HCT116 (cell line): ENCODE results near the gene SUV39H1. TPM values are rescaled to one million over a fixed set of nuclear protein-coding genes. Genes with fewer than 3 reads are reported as not detected.

ENCODE experiments used
- ATAC-seq: fragments of 200-7000 bp; cut with Tn5 transposase; 2 replicates; pipeline ENCODE4 v1.9.1; 2020; ENCODE audit warnings: mild to moderate bottlenecking, moderate library complexity
- BruUV-seq: library from RNA; stranded (reverse); fragments of 400-500 nt; replicated peaks from 2 replicates; lab custom pipeline; 2021; lab: Mats Ljungman, UMichigan
- CTCF ChIA-PET: fragments of 300-600 bp; sonication (Branson Sonifier 250); formaldehyde crosslinking; loops from one replicate; lab custom pipeline; 2021; ENCODE audit warnings: antibody characterized with exemption; lab: Charles Lee
- POLR2A ChIA-PET: fragments of 300-600, 350-600 bp; sonication (Branson Sonifier 250); formaldehyde crosslinking; loops from one replicate; lab custom pipeline; 2021; ENCODE audit warnings: antibody characterized with exemption; lab: Charles Lee
- RAD21 ChIA-PET, 2 experiments: fragments of 300-600 bp; sonication (Branson Sonifier 250); formaldehyde crosslinking; loops; one replicate each; lab custom pipeline; 2023; ENCODE audit warnings: low total read pairs in 2 of 2; ENCODE audit not compliant: uncharacterized antibody in 2 of 2, unreplicated experiment in 2 of 2, low non-redundant PET in 1 of 2; lab: Charles Lee
- DNase-seq: peaks from one replicate; pipeline ENCODE4 v3.0.0-alpha.2; 2010; ENCODE audit warnings: low read depth, low spot score
- H2AFZ ChIP-seq: fragments of 200-600 bp; shearing (Covaris generic), sonication (generic); 2 replicates; pipeline ENCODE4 v1.6.1; 2017; ENCODE audit warnings: low read depth, mixed run types, mixed read lengths, antibody characterized with exemption, low read length; ENCODE audit not compliant: poor library complexity, severe bottlenecking
- H3K27ac ChIP-seq: 2 replicates; pipeline ENCODE4 v1.5.1; 2012; ENCODE audit warnings: low read depth, low read length
- H3K27me3 ChIP-seq: fragments of 200-600 bp; sonication (generic); 2 replicates; pipeline ENCODE4 v1.6.1; 2016; ENCODE audit warnings: mixed run types, low read length, mixed read lengths; ENCODE audit not compliant: insufficient read depth
- H3K36me3 ChIP-seq, 2 experiments: fragments of 200-500 bp in 1 of 2; fragments of 200-600 bp in 1 of 2; sonication (Bioruptor generic) in 1 of 2; sonication (generic) in 1 of 2; 2 replicates each; pipeline versions ENCODE4 v1.5.1 to v1.6.1; 2014 to 2016; ENCODE audit warnings: low read length in 2 of 2, inconsistent platforms in 1 of 2, mixed read lengths in 1 of 2, mixed run types in 1 of 2; ENCODE audit not compliant: insufficient read depth in 2 of 2, control insufficient read depth in 1 of 2
- H3K4me1 ChIP-seq, 2 experiments: fragments of 200-600 bp in 1 of 2; sonication (generic) in 1 of 2; 2 replicates each; pipeline versions ENCODE4 v1.5.1 to v1.6.1; 2012 to 2017; ENCODE audit warnings: low read length in 2 of 2, inconsistent platforms in 1 of 2, mild to moderate bottlenecking in 1 of 2, mixed read lengths in 1 of 2, mixed run types in 1 of 2, moderate library complexity in 1 of 2; ENCODE audit not compliant: insufficient read depth in 2 of 2, control insufficient read depth in 1 of 2
- H3K4me2 ChIP-seq: fragments of 200-600 bp; sonication (generic); 2 replicates; pipeline ENCODE4 v1.6.1; 2017; ENCODE audit warnings: mixed run types, low read length, mixed read lengths
- H3K4me3 ChIP-seq, 2 experiments: fragments of 200-600 bp in 1 of 2; sonication (generic) in 1 of 2; replicated peaks in 1 of 2; 2 replicates each; pipeline ENCODE4 v1.5.1; 2011 to 2016; ENCODE audit warnings: low read length in 2 of 2, control low read depth in 1 of 2, low read depth in 1 of 2, mild to moderate bottlenecking in 1 of 2, mixed read lengths in 1 of 2, mixed run types in 1 of 2
- H3K79me2 ChIP-seq: fragments of 200-600 bp; sonication (generic); 2 replicates; pipeline ENCODE4 v1.6.1; 2017; ENCODE audit warnings: mild to moderate bottlenecking, mixed run types, low read length, moderate library complexity, mixed read lengths; ENCODE audit not compliant: insufficient read depth
- H3K9ac ChIP-seq: fragments of 200-600 bp; sonication (generic); 2 replicates; pipeline ENCODE4 v1.6.1; 2016; ENCODE audit warnings: low read length, mixed read lengths
- H3K9me2 ChIP-seq: fragments of 200-600 bp; sonication (generic), shearing (Covaris generic); 2 replicates; pipeline ENCODE4 v1.6.1; 2017; ENCODE audit warnings: mixed run types, mild to moderate bottlenecking, moderate library complexity; ENCODE audit not compliant: insufficient read depth
- H3K9me3 ChIP-seq, 2 experiments: fragments of 200-500 bp in 1 of 2; fragments of 200-600 bp in 1 of 2; sonication (Bioruptor generic) in 1 of 2; sonication (generic) in 1 of 2; 2 replicates each; pipeline ENCODE4 v1.6.1; 2014 to 2017; ENCODE audit warnings: low read length in 2 of 2, mixed read lengths in 2 of 2, inconsistent platforms in 1 of 2, low read depth in 1 of 2, mild to moderate bottlenecking in 1 of 2, mixed run types in 1 of 2, moderate library complexity in 1 of 2; ENCODE audit not compliant: control insufficient read depth in 1 of 2, insufficient read depth in 1 of 2
- H4K20me1 ChIP-seq: fragments of 200-600 bp; sonication (generic), shearing (Covaris generic); 2 replicates; pipeline ENCODE4 v1.6.1; 2017; ENCODE audit warnings: mixed run types, mild to moderate bottlenecking, moderate library complexity; ENCODE audit not compliant: insufficient read depth
- CBX3 ChIP-seq: IDR thresholded peaks from 2 replicates; pipeline ENCODE4 v1.6.1; 2012; ENCODE audit warnings: low read depth
- CEBPB ChIP-seq: IDR thresholded peaks from 2 replicates; pipeline ENCODE4 v1.6.1; 2012; ENCODE audit warnings: low read depth
- EGR1 ChIP-seq: IDR thresholded peaks from 2 replicates; pipeline ENCODE4 v1.6.1; 2012; ENCODE audit warnings: low read depth
- EZH2 ChIP-seq: fragments of 200-600 bp; sonication (generic); IDR thresholded peaks from 2 replicates; pipeline ENCODE4 v1.6.1; 2017; ENCODE audit warnings: antibody characterized with exemption, mixed run types
- FOSL1 ChIP-seq: IDR thresholded peaks from 2 replicates; pipeline ENCODE4 v1.6.1; 2012; ENCODE audit warnings: low read depth
- POLR2A ChIP-seq: IDR thresholded peaks from 2 replicates; pipeline ENCODE4 v1.7.0; 2011; ENCODE audit warnings: borderline replicate concordance; ENCODE audit not compliant: insufficient read depth, insufficient read length; ENCODE audit errors: extremely low read depth
- RAD21 ChIP-seq: IDR thresholded peaks from 2 replicates; pipeline ENCODE4 v1.6.1; 2012; ENCODE audit warnings: low read depth, mild to moderate bottlenecking
- SRF ChIP-seq: IDR thresholded peaks from 2 replicates; pipeline ENCODE4 v1.6.1; 2012; ENCODE audit warnings: low read depth
- TCF7L2 ChIP-seq: IDR thresholded peaks from 2 replicates; pipeline ENCODE4 v1.7.0; 2011; ENCODE audit warnings: borderline replicate concordance, inconsistent platforms; ENCODE audit not compliant: insufficient read depth, insufficient read length; ENCODE audit errors: extremely low read depth
- ZFX ChIP-seq: fragments of 450-650 bp; IDR thresholded peaks from 2 replicates; pipeline ENCODE4 v1.6.1; 2017
- intact Hi-C: fragments of 100-400 bp; cut with micrococcal nuclease; formaldehyde crosslinking; loops from 2 replicates; pipeline ENCODE4 v1.10.0; 2022
- total RNA-seq: library from RNA; stranded (reverse); gene quantifications from one replicate; pipeline ENCODE4 v1.2.1, GENCODE V29; 2021; ENCODE audit not compliant: unreplicated experiment
- TF ChIP-seq, protein P1 (sequence below): IDR thresholded peaks from 2 replicates; pipeline ENCODE4 v1.6.1; 2012; ENCODE audit warnings: low read depth
- TF ChIP-seq, protein P2 (sequence below): IDR thresholded peaks from 2 replicates; pipeline ENCODE4 v1.6.1; 2012
- TF ChIP-seq, protein P3 (sequence below): IDR thresholded peaks from 2 replicates; pipeline ENCODE4 v1.6.1; 2011; ENCODE audit warnings: mild to moderate bottlenecking, low read length, moderate library complexity; ENCODE audit not compliant: insufficient replicate concordance; ENCODE audit errors: extremely low read depth
- TF ChIP-seq, protein P4 (sequence below): IDR thresholded peaks from 2 replicates; pipeline ENCODE4 v1.6.1; 2012

SUV39H1 gene
- total RNA-seq, 1 experiment from 2014 or later = 16.3 TPM

DNA sequence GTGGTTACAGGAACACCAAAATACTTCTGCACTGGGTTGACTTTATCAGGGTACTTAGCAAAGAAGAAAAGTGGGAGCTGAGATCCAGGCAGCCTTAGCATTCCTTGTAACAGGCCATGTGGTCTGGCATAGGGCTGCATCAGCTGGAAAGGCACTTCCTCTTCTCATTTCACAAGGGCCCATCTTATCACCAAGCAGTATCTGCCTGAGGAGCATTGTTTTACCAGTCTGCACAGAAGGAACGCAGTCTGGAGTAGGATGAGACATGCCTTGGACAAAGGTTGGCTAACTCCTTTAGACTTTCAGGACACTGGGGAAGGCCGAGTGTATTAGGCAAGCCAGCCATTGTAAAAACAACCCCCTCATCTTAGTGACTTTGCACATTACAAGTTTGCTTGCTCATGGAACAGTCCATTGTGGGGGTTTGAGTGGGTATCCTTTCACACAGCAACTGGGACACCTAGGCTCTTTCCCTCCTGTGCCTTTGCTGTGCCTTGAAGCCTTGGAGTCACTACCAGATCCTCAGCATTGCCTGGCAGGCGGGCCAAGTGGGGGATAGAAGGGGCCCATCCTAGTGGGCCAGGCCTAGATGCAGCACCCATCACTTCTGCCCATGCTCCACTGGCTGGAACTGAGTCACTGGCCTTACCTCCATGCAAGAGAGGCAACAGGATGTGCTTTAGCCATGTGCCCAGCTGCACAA is 4.6 kb downstream of the SUV39H1 start (continued):
- TF ChIP-seq, protein P1, sequence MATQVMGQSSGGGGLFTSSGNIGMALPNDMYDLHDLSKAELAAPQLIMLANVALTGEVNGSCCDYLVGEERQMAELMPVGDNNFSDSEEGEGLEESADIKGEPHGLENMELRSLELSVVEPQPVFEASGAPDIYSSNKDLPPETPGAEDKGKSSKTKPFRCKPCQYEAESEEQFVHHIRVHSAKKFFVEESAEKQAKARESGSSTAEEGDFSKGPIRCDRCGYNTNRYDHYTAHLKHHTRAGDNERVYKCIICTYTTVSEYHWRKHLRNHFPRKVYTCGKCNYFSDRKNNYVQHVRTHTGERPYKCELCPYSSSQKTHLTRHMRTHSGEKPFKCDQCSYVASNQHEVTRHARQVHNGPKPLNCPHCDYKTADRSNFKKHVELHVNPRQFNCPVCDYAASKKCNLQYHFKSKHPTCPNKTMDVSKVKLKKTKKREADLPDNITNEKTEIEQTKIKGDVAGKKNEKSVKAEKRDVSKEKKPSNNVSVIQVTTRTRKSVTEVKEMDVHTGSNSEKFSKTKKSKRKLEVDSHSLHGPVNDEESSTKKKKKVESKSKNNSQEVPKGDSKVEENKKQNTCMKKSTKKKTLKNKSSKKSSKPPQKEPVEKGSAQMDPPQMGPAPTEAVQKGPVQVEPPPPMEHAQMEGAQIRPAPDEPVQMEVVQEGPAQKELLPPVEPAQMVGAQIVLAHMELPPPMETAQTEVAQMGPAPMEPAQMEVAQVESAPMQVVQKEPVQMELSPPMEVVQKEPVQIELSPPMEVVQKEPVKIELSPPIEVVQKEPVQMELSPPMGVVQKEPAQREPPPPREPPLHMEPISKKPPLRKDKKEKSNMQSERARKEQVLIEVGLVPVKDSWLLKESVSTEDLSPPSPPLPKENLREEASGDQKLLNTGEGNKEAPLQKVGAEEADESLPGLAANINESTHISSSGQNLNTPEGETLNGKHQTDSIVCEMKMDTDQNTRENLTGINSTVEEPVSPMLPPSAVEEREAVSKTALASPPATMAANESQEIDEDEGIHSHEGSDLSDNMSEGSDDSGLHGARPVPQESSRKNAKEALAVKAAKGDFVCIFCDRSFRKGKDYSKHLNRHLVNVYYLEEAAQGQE = no peak

DNA sequence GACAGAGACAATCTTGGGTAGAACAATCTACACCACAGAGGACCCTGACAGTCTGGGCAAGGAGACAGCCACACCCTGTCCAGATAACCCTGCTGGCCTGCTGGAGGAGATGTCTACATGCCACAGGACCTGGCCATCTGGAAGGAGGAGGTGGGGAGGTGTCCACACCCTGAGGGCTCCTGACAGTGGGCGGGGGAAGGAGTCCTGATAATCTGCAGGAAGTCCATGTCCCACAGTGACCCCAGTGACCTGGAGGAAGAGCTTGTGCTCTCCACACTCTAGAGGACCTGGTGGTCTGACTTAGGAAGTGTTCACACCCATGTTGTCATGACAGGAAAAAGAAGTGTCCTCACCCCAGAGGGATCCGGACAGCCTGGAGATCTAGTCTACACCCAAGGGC is 5.5 kb downstream of the SUV39H1 start:
- POLR2A ChIA-PET = no interaction called here
- Histone ChIP-seq H3K4me3 (no peak overlapping the region), H4K20me1 (0 out of 2 replicates have a peak, but pooled peaks cover 4% of the 10 kb centered on the region), H3K4me1 (peaks cover 0 to 19% of the 10 kb centered on the region in 2 experiments; a peak in 3 of 4 replicates), H3K9ac (no peak overlapping the region), H3K9me2 (no peaks in the 10 kb centered on the region), H2AFZ (no peak overlapping the region), H3K9me3 (no peaks in the 10 kb centered on the region), H3K27ac (no peak overlapping the region), H3K36me3 (peaks cover 5 to 9% of the 10 kb centered on the region in 2 experiments; a peak in 3 of 4 replicates), H3K27me3 (no peaks in the 10 kb centered on the region)
- CTCF ChIA-PET = no interaction called here
- intact Hi-C loops = no loop called here
- no TSS peak for BruUV-seq
- DNase-seq = no peak
- TF ChIP-seq SRF (no peak), CEBPB (no peak), ZFX (no peak), CBX3 (no peak), RAD21 (no peak), TCF7L2 (no peak), FOSL1 (no peak), EGR1 (no peak), POLR2A (no peak), EZH2 (no peak)
- TF ChIP-seq, protein P2, sequence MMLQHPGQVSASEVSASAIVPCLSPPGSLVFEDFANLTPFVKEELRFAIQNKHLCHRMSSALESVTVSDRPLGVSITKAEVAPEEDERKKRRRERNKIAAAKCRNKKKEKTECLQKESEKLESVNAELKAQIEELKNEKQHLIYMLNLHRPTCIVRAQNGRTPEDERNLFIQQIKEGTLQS = no peak
- TF ChIP-seq, protein P3, sequence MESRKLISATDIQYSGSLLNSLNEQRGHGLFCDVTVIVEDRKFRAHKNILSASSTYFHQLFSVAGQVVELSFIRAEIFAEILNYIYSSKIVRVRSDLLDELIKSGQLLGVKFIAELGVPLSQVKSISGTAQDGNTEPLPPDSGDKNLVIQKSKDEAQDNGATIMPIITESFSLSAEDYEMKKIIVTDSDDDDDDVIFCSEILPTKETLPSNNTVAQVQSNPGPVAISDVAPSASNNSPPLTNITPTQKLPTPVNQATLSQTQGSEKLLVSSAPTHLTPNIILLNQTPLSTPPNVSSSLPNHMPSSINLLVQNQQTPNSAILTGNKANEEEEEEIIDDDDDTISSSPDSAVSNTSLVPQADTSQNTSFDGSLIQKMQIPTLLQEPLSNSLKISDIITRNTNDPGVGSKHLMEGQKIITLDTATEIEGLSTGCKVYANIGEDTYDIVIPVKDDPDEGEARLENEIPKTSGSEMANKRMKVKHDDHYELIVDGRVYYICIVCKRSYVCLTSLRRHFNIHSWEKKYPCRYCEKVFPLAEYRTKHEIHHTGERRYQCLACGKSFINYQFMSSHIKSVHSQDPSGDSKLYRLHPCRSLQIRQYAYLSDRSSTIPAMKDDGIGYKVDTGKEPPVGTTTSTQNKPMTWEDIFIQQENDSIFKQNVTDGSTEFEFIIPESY = no peak
- TF ChIP-seq, protein P4, sequence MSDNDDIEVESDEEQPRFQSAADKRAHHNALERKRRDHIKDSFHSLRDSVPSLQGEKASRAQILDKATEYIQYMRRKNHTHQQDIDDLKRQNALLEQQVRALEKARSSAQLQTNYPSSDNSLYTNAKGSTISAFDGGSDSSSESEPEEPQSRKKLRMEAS = no peak
- TF ChIP-seq, all 23 proteins: peak for 0
- Histone ChIP-seq H3K4me2 (no peak overlapping the region), H3K79me2 (peaks cover 55% of the 10 kb centered on the region)
- RAD21 ChIA-PET = no interaction called here
- no peak; the same call in 1 of the 2 replicates for ATAC-seq
